Measurements from ENCODE around the gene ACAD10.

ACAD10 gene

DNA sequence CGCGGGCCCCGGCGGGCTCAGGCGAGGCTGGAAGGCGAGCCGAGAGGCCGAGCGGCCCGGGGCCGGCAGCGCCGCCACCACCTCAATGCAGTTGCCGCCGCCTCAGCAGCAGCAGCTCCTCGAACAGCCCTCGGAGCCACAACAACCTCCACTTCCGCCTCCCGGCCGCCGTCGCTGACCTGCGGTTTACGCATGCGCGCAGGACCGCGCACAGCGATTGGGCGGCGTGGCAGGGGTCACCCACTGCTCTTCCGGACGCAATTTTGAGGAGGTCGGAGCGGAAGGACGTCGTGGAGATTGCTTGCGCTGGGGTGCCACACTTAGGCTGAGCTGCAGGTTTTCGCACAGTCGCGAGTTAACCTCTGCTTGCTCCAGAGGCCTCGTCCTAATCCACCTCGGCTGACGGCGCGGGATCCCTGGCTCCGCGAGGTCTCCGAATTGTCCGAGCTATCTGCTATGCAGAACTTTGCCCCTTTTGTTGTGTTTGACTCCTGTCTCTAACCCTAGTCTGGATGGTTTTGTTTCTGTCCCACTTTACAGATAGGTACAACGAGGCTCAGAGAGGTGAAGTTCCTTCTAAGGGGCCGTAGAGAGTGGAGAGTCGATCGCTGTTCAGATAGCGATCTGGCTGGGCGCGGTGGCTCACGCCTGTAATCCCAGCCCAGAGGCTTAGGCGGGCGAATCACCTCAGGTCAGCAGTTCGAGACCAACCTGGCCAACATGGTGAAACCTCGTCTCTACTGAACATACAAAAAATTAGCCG, at the start of gene ACAD10, which contains the start of gene BRAP:
ACAD10 (plus strand) TSS at position 243 of the 763 bp plus-strand sequence. CDS start 6,657 bp downstream, outside the sequence.
BRAP (minus strand) TSS at position 146 of the 763 bp plus-strand sequence. CDS start 164 bp downstream, outside the sequence.
- peak within 1 kb of the TSS; percentile 72 for H3K27ac ChIP-seq (ENCODE audit: low read depth, low read length)
- peaks cover 40% of the 10 kb centered on the region for H3K36me3 ChIP-seq (ENCODE audit: control insufficient read depth, low read length)
- H3K4me3 ChIP-seq (ENCODE audit: low read length): peak within 1 kb of the TSS; percentile 100
- H3K27me3 ChIP-seq (ENCODE audit: control insufficient read depth, low read length): no peaks in the 10 kb centered on the region
- H4K20me1 ChIP-seq (ENCODE audit: control insufficient read depth, insufficient read depth, low read depth, low read length): peaks cover 10% of the 10 kb centered on the region; the same call in 1 of the 2 replicates
- peak within 1 kb of the TSS; percentile 96 for H3K4me2 ChIP-seq (ENCODE audit: low read length)
- H3K79me2 ChIP-seq (ENCODE audit: control insufficient read depth, low read length): peaks cover 63% of the 10 kb centered on the region
- peaks cover 5% of the 10 kb centered on the region for H3F3A ChIP-seq (ENCODE audit: control insufficient read depth, insufficient read depth)
- H3K4me1 ChIP-seq (ENCODE audit: control insufficient read depth, low read length): peaks cover 31% of the 10 kb centered on the region
- TF ChIP-seq, protein P1, sequence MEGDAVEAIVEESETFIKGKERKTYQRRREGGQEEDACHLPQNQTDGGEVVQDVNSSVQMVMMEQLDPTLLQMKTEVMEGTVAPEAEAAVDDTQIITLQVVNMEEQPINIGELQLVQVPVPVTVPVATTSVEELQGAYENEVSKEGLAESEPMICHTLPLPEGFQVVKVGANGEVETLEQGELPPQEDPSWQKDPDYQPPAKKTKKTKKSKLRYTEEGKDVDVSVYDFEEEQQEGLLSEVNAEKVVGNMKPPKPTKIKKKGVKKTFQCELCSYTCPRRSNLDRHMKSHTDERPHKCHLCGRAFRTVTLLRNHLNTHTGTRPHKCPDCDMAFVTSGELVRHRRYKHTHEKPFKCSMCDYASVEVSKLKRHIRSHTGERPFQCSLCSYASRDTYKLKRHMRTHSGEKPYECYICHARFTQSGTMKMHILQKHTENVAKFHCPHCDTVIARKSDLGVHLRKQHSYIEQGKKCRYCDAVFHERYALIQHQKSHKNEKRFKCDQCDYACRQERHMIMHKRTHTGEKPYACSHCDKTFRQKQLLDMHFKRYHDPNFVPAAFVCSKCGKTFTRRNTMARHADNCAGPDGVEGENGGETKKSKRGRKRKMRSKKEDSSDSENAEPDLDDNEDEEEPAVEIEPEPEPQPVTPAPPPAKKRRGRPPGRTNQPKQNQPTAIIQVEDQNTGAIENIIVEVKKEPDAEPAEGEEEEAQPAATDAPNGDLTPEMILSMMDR (IDR thresholded peaks at IDR 0.05; ENCODE audit: low read depth, low read length, poor library complexity, severe bottlenecking): no peak
- TF ChIP-seq EZH2phosphoT487 (IDR thresholded peaks at IDR 0.05; ENCODE audit: borderline replicate concordance, low read length): no peak
- H3K9me2 ChIP-seq (replicated peaks; ENCODE audit: control insufficient read depth, low read length): no peaks in the 10 kb centered on the region
- H3K9me3 ChIP-seq (ENCODE audit: control insufficient read depth, insufficient read depth, low read length): no peaks in the 10 kb centered on the region

DNA sequence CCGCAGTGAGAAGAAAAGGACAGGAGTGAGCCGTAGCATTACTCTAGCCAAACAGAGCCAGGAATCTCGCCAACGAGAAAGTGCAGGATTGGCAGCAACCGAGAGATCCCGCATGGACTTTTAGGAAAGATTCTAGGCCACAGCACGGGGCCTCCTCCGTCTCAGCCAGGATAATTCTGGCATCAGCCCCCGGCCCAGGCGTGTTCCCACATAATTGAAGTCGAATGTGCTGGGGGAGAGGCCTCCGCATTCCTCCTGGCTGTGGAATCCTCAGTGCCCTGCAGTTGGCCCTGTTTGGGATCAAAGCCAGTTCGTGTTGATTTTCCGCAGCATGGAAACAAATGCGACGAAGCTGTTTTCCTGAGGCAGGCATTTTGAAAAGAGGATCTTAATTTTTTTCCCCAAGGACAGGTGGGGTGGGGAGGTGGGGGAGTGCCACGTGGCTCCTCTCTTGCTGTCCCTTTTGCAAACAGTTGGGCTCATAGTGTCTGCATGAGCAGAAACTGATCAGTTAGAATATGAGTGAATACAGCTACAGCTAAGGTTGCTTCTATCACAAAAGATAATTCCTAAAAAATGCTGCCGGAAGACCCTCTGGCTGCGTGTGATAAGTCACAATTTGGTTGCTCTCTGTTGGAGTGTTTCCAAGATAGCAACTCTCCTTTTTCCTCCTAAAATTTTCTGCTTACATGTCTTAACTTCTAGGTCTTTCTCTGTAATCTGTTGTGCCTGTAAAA, 49.5 kb upstream of the ACAD10 start:
- Histone ChIP-seq H3K9me3 (ENCODE audit: control insufficient read depth, insufficient read depth, low read length) (no peaks in the 10 kb centered on the region), H3K4me1 (ENCODE audit: control insufficient read depth, low read length) (no peaks in the 10 kb centered on the region), H3K27me3 (ENCODE audit: control insufficient read depth, low read length) (no peaks in the 10 kb centered on the region), H3K27ac (ENCODE audit: low read depth, low read length) (no peak overlapping the region), H4K20me1 (ENCODE audit: control insufficient read depth, insufficient read depth, low read depth, low read length) (no peaks in the 10 kb centered on the region), H3K4me3 (ENCODE audit: low read length) (no peak overlapping the region), H3K36me3 (ENCODE audit: control insufficient read depth, low read length) (0 out of 2 replicates have a peak, but pooled peaks cover 8% of the 10 kb centered on the region), H3K4me2 (ENCODE audit: low read length) (no peak overlapping the region), H3K79me2 (ENCODE audit: control insufficient read depth, low read length) (no peaks in the 10 kb centered on the region), H3K9me2 (replicated peaks; ENCODE audit: control insufficient read depth, low read length) (no peaks in the 10 kb centered on the region), H3F3A (ENCODE audit: control insufficient read depth, insufficient read depth) (no peaks in the 10 kb centered on the region)
- TF ChIP-seq EZH2phosphoT487 (IDR thresholded peaks at IDR 0.05; ENCODE audit: borderline replicate concordance, low read length): no peak
- TF ChIP-seq, protein P1 (IDR thresholded peaks at IDR 0.05; ENCODE audit: low read depth, low read length, poor library complexity, severe bottlenecking): no peak

DNA sequence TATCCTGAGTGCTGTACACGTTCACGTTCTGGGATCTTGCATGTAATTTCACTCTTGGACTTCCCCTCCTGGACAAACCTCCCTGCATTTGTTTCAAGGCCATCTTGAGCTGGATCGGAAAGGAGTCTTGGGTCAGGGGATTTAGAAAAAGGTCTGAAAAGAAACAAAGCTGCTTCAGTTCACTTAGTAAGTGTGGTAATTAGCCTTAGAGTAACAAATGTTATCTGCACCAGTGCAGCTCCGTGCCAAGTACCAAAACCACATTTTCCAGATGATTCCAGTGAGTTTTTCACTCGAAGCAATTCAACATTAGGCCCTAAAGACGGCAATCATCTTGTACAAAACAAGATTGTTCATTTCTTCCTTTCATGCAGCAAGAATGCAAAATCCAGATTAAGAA, 47.3 kb upstream of the ACAD10 start:
- no peaks in the 10 kb centered on the region for H3F3A ChIP-seq (ENCODE audit: control insufficient read depth, insufficient read depth)
- no peaks in the 10 kb centered on the region for H3K4me1 ChIP-seq (ENCODE audit: control insufficient read depth, low read length)
- H3K4me2 ChIP-seq (ENCODE audit: low read length): no peak overlapping the region
- no peaks in the 10 kb centered on the region for H4K20me1 ChIP-seq (ENCODE audit: control insufficient read depth, insufficient read depth, low read depth, low read length)
- H3K27me3 ChIP-seq (ENCODE audit: control insufficient read depth, low read length): no peaks in the 10 kb centered on the region
- no peak overlapping the region for H3K27ac ChIP-seq (ENCODE audit: low read depth, low read length)
- no peaks in the 10 kb centered on the region for H3K79me2 ChIP-seq (ENCODE audit: control insufficient read depth, low read length)
- H3K9me3 ChIP-seq (ENCODE audit: control insufficient read depth, insufficient read depth, low read length): no peaks in the 10 kb centered on the region
- no peaks in the 10 kb centered on the region for H3K9me2 ChIP-seq (replicated peaks; ENCODE audit: control insufficient read depth, low read length)
- TF ChIP-seq, protein P1 (IDR thresholded peaks at IDR 0.05; ENCODE audit: low read depth, low read length, poor library complexity, severe bottlenecking): no peak
- no peak for TF ChIP-seq EZH2phosphoT487 (IDR thresholded peaks at IDR 0.05; ENCODE audit: borderline replicate concordance, low read length)
- no peak overlapping the region for H3K4me3 ChIP-seq (ENCODE audit: low read length)
- peaks cover 21% of the 10 kb centered on the region for H3K36me3 ChIP-seq (ENCODE audit: control insufficient read depth, low read length)

All from DOHH2 (cell line).